Effector memory CD8-positive, alpha-beta T cell (primary cell): ENCODE results near the gene INTS1.
A peak's percentile ranks its signal among the peaks of the same experiment; 100 is the strongest.

Experiments
- ATAC-seq: fragments of 150-1000 bp; cut with Tn5 transposase; replicated peaks from 2 replicates; pipeline ENCODE4 v1.10.0; 2021; ENCODE audit warnings: mild to moderate bottlenecking, moderate library complexity
- DNase-seq, 3 experiments: peaks; one replicate each; pipeline ENCODE4 v3.0.0; 2021
- H3K27ac Mint-ChIP-seq, 2 donors: one replicate each; pipeline ENCODE4 v1.8.0; 2022; ENCODE audit warnings: mild to moderate bottlenecking in 2 of 2, mixed read lengths in 2 of 2, moderate library complexity in 2 of 2
- H3K27me3 Mint-ChIP-seq, 2 donors: one replicate each; pipeline ENCODE4 v1.8.0; 2022; ENCODE audit warnings: mixed read lengths in 2 of 2
- H3K36me3 Mint-ChIP-seq: one replicate; pipeline ENCODE4 v1.8.0; 2022; ENCODE audit warnings: mild to moderate bottlenecking, moderate library complexity, mixed read lengths; ENCODE audit not compliant: insufficient read depth
- H3K4me1 Mint-ChIP-seq, 2 donors: one replicate each; pipeline ENCODE4 v1.8.0; 2022; ENCODE audit warnings: low read depth in 2 of 2, mixed read lengths in 2 of 2
- H3K4me3 Mint-ChIP-seq, 2 donors: one replicate each; pipeline ENCODE4 v1.8.0; 2022; ENCODE audit warnings: mild to moderate bottlenecking in 2 of 2, mixed read lengths in 2 of 2, moderate library complexity in 2 of 2
- H3K9me3 Mint-ChIP-seq, 2 donors: one replicate each; pipeline ENCODE4 v1.8.0; 2022; ENCODE audit warnings: mixed read lengths in 2 of 2

INTS1 gene

DNA sequence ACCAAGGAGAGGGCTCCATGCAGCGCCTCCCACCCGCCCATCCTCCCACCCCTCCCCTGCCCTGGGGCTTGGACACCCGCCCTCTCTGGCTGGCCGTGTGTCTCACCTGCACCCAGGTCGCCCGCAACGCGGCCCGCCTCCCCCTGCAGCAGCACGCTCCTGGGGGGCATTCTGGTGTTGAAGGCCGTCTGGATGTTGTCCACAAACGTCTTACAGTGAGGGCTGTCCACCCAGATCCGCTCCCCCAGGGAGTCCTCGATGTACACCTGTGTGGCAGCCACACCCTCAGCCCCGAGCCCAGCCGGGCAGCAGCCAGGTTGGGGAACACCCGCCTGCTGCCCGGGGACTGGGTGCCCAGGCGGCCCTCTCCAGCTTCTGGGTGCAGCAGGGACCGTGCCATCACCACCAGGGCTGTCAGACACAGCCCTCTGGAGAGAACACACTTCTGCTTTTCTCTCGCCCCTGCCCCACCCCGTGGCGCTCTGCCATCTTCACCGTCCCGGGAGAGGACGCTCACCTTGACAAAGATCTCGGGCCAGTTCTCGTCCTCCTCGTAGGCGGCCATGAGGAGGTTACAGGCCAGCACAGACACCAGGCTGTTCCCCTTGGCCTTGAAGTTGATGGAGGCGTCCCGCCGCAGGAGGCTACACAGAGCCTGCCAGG, 4.7 kb downstream of the INTS1 start:
- ATAC-seq (no peak), DNase-seq (no peak)
- Mint-ChIP-seq H3K27ac (no peak overlapping the region), H3K4me3 (no peak overlapping the region), H3K27me3 (no peaks in the 10 kb centered on the region), H3K4me1 (peaks cover 26% of the 10 kb centered on the region in 2 donors), H3K9me3 (no peaks in the 10 kb centered on the region), H3K36me3 (peaks cover 38% of the 10 kb centered on the region)

DNA sequence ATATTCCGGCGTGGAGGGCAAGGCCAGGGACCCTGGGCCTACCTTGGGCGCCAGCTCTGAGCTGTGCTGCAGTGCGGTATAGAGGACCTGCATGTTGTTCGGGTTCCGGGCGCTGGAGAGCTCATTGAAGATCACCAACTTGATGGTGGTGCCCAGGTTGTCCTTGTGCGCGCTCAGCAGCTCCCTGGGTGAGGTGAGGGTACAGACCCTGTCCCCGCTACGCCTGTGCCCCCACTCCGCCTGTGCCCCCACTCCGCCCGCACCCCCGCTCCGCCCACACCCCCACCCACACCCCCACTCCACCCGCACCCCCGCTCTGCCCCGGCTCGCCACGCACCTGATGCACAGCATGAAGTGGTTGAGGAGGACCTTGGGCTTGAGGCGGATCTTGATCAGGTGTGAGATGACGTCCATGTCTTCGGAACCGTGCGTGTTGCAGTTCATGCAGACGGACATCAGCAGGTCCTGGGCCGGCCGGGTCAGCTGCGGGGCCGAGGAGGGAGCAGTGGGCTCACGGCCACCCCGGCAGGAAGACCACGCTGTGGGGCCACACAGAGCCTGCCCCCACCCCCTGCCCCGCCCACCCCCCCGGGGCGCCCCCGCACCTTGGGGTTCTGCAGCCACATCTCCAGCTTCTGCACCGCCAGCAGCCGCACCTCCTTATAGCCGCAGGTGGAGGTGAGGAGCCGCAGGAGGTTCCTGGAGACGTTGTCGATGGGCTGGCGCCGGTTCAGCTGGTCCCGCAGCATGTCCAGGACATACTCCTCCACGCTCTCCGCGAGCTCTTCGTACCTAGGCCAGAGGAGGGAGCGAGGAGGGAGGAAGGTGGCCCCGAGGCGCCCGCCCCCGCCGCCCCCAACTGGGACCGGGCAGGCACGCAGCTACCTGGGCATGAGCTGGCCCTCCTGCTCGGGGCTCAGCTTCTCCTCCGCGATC, 5.6 kb downstream of the INTS1 start:
- H3K27ac Mint-ChIP-seq, result no peak overlapping the region
- DNase-seq (no peak), ATAC-seq (no peak)
- no peaks in the 10 kb centered on the region for H3K9me3 Mint-ChIP-seq
- H3K4me1 Mint-ChIP-seq, result peaks cover 24 to 26% of the 10 kb centered on the region in 2 donors
- H3K27me3 Mint-ChIP-seq, result no peaks in the 10 kb centered on the region
- peaks cover 35% of the 10 kb centered on the region for H3K36me3 Mint-ChIP-seq
- no peak overlapping the region for H3K4me3 Mint-ChIP-seq

DNA sequence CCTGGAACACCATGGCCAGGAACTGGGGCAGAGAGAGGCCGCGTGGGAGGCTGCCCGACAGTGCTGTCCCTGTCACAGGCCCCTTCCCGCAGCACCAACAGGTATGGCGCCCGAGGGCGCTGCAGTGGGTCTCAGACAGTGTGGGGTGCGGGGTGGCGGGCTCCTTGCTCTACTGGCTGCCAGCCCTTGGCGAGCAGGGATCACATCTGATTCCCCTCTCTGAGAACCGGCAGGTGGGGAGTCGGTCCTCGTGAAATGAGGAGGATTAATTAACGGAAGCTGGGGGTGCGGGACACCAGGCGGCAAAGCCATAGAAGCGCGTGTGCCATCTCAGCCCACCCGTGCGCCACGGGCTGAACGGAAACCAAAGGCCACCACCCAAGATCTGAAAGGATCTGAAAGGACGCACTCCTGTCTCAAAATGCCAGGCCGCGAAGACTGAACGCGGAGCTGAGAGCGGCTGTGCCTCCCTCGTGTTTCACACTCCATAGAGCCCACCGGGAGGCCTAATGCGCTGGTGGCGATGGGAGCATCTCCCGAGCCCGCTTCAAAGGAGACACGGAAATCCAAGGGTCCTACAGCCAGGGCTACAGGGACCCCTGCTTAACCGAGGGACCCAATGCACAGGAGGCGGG, 6.8 kb downstream of the INTS1 start:
- DNase-seq, result no peak
- no peaks in the 10 kb centered on the region for H3K9me3 Mint-ChIP-seq
- H3K27me3 Mint-ChIP-seq, result no peaks in the 10 kb centered on the region
- no peak for ATAC-seq
- peaks cover 17 to 18% of the 10 kb centered on the region in 2 donors for H3K4me1 Mint-ChIP-seq
- peaks cover 35% of the 10 kb centered on the region for H3K36me3 Mint-ChIP-seq
- no peak overlapping the region for H3K27ac Mint-ChIP-seq
- no peak overlapping the region for H3K4me3 Mint-ChIP-seq

DNA sequence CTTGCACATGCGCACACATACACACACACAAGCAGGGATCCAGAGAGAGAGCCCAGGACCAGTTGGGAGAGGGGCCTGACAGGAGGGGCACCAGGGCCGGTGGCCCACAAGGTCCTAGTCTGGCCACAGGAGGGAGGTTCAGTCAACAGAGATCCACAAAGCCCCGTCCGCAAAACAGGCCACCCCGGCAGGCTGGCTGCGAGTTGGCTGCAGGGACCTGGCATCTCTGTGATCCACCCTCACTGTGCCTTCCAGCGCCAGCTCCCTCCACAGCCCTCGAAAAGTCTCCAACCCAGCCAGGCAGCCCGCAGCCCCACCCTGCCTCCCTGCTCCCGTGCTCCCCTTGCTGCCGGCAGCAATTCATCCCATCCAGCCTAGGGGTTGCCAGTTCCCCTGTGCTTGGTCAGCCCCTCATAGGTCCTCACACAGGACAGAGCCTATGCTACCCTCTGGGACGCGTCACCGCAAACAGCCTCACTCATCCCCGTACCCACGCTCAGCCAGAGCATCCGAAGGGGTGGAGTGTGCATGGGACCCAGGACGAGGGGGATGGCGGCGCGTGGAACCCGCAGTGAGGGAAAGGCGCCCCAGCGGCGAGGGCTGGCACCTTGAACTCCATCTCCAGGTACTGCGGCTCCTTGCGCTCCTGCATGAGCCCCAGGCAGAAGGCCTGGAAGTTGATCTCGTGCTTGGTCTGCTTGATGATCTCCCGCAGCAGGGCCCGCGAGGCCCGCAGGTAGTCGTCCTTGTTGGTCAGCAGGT, 7.5 kb downstream of the INTS1 start:
- Mint-ChIP-seq H3K4me1 (peaks cover 10 to 11% of the 10 kb centered on the region in 2 donors), H3K27ac (no peak overlapping the region), H3K9me3 (no peaks in the 10 kb centered on the region), H3K4me3 (no peak overlapping the region), H3K27me3 (no peaks in the 10 kb centered on the region), H3K36me3 (peaks cover 38% of the 10 kb centered on the region)
- ATAC-seq (no peak), DNase-seq (no peak)

DNA sequence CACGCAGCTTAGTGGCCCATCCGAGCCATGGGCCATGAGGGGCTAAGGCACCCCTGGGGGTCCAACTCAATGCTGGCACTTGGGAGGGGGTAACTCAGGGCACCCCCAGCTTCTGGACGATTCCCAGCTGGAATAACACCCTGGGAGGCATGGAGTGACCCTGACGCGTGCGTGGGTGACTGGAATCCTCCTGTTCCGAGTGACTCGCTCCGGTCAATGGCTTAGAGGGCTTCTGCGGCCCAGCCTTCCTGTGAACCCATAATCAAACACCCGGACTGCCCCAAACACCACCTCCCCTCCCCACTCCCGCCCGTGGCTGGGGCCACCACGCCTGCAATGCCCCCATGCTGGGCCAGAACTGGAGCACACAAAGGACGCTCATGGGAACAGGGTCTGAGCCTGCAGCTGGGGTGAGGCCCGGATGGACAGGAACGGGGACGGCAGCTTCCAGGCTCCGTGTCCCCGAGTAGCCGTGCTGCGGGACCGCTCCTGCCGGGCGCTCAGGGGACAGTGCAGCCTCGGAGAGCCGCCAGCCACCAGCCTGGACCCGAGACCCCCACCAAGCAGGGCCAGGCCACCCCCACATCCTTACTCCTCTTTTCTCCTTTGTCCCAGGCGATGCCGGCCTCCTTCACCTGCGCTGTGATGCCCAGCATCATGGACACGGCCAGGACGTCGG, 8.5 kb downstream of the INTS1 start:
- peaks cover 36% of the 10 kb centered on the region for H3K36me3 Mint-ChIP-seq
- no peak overlapping the region for H3K4me3 Mint-ChIP-seq
- peak overlapping the region in 1 of 2 donors; percentile 41 for H3K27ac Mint-ChIP-seq
- no peaks in the 10 kb centered on the region for H3K27me3 Mint-ChIP-seq
- DNase-seq (no peak), ATAC-seq (no peak)
- H3K9me3 Mint-ChIP-seq, result no peaks in the 10 kb centered on the region
- peaks cover 4 to 5% of the 10 kb centered on the region in 2 donors for H3K4me1 Mint-ChIP-seq

DNA sequence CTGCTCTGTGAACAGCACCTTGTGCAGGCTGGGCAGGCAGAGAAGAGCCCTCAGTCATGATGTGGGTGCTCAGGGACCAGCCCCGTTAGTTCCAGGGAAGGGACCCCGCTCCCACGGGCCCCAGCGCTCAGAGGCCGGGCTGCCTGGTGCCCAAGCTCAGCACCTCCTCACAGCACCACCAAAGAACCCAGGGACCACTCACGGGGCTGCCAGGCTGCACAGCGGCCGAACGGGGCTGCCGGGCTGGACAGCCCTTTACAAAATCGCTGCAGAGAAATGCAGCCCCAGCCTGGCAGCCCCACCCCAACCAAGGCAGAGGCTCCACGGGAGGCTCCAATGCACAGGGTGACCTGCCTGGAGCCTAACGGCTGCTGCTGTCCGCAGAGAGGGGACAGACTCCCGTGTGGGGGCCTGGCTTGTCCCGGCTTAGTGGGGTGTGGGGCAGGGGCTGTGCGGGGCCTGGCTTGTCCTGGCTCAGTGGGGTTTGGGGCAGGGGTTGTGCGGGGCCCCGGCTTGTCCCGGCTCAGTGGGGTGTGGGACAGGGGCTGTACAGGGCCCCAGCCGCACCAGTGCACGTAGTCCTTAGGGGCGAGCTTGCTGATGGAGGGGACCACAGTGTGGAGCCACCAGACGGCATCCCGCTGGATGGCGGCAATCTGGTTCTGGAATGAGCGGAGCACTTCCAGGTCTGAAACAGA, 9.2 kb downstream of the INTS1 start:
- Mint-ChIP-seq H3K4me3 (no peak overlapping the region), H3K9me3 (no peaks in the 10 kb centered on the region), H3K4me1 (no peaks in the 10 kb centered on the region), H3K27me3 (no peaks in the 10 kb centered on the region), H3K36me3 (peaks cover 30% of the 10 kb centered on the region), H3K27ac (no peak overlapping the region)
- no peak for ATAC-seq
- DNase-seq, result no peak

DNA sequence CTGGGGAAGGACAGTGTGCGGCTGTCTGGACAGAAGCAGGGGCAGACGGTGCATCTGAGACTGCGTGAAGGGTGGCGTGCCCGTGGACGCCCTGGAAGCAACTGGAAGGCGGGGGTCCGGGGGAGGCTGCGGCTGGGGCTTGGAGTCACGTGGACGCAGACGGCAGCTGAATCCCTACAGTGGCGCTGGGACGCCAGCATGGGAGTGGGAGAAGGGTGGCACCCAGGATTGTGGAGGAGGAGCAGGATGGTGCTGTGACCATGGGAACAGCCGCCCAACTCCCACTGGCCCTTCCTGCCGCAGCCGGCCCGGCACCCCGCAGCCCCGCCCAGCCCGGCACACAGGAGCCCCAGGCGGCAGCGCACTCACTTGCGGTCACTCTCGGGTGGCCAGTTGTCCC, 9.7 kb downstream of the INTS1 start:
- Mint-ChIP-seq H3K36me3 (peaks cover 35% of the 10 kb centered on the region), H3K27me3 (no peaks in the 10 kb centered on the region), H3K4me3 (no peak overlapping the region), H3K27ac (no peak overlapping the region), H3K9me3 (no peaks in the 10 kb centered on the region), H3K4me1 (no peaks in the 10 kb centered on the region)
- DNase-seq, result no peak
- no peak for ATAC-seq

DNA sequence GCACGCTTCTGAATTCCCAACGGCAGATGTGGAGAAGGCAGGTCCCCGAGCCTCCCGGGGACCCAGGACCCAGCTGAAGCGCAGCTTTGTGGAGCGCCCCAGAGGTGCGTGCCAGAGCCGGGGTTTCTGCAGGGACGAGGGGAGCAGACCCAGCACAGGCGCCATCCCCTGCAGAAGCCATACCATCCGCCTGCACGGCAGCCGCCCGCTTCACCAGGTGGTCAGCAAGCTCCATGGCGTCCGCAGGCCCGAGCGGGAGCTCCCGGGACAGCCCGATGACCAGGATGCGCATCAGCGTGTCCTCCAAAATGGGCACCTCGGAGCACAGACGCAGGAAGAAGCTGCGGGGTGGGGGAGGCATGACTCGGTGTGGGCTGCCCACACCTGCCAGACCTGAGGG, 10.6 kb downstream of the INTS1 start:
- Mint-ChIP-seq H3K27me3 (no peaks in the 10 kb centered on the region), H3K27ac (no peak overlapping the region), H3K36me3 (peaks cover 37% of the 10 kb centered on the region), H3K9me3 (no peaks in the 10 kb centered on the region), H3K4me3 (no peak overlapping the region), H3K4me1 (peaks cover 1 to 4% of the 10 kb centered on the region in 2 donors)
- ATAC-seq, result no peak
- no peak for DNase-seq

DNA sequence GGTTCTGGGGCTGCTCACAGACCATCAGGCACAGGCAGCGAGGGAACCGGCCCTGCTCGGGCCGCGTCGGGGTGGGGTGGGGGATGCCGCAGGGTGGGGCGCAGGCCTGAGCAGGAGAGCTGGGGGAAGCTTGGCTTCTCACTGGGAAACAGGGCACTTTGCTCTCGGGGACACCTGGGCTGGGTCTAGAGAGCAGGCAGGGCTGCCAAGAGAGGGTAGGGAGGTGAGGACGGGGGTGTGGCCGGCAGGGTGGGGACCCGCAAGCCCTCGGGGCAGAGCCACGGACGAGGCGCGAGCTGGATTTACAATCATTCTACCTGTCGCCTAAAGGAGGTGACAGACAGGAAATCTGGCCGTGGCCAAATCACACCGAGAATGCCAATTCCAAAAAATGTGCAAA, 11.1 kb downstream of the INTS1 start:
- ATAC-seq (no peak), DNase-seq (no peak)
- Mint-ChIP-seq H3K4me1 (peaks cover 5 to 6% of the 10 kb centered on the region in 2 donors), H3K27ac (no peak overlapping the region), H3K9me3 (no peaks in the 10 kb centered on the region), H3K4me3 (no peak overlapping the region), H3K27me3 (no peaks in the 10 kb centered on the region), H3K36me3 (peaks cover 35% of the 10 kb centered on the region)

DNA sequence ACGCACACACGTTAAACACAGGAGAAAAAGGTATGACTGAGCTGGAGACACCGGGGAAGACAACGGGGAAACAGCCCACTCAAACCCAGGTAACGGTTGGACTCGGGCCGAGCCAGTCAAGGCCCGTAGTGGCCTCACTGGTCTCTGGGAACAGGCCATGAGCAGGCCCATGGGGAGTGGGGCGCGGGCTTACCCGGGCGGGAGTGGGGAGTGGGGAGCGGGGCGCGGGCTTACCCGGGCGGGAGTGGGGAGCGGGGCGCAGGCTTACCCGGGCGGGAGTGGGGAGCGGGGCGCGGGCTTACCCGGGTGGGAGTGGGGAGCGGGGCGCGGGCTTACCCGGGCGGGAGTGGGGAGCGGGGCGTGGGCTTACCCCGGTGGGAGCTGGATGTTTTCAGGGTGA, 11.5 kb downstream of the INTS1 start:
- no peak for ATAC-seq
- H3K4me1 Mint-ChIP-seq, result peaks cover 5 to 6% of the 10 kb centered on the region in 2 donors
- H3K4me3 Mint-ChIP-seq, result no peak overlapping the region
- H3K27me3 Mint-ChIP-seq, result no peaks in the 10 kb centered on the region
- no peak overlapping the region for H3K27ac Mint-ChIP-seq
- H3K36me3 Mint-ChIP-seq, result peaks cover 32% of the 10 kb centered on the region
- H3K9me3 Mint-ChIP-seq, result no peaks in the 10 kb centered on the region
- DNase-seq, result no peak

DNA sequence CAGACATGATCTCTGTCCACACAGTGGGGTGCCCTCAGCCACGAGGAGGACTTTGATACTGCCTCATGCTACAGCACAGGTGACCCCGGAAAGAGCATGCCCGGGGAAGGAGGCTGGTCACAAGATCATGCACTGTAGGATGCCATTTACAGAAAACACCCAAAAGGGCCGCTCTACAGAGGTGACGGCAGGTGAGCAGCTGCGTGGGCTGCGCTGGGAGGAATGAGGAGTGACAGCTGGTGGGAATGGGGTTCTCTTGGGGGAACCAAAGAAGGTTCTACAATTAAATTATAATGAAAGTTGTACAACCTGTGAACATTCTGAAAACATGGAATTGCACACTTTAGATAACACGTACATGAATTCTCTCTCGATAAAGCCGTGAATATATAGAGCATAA, 12.0 kb downstream of the INTS1 start:
- Mint-ChIP-seq H3K36me3 (peaks cover 32% of the 10 kb centered on the region), H3K27ac (no peak overlapping the region)

DNA sequence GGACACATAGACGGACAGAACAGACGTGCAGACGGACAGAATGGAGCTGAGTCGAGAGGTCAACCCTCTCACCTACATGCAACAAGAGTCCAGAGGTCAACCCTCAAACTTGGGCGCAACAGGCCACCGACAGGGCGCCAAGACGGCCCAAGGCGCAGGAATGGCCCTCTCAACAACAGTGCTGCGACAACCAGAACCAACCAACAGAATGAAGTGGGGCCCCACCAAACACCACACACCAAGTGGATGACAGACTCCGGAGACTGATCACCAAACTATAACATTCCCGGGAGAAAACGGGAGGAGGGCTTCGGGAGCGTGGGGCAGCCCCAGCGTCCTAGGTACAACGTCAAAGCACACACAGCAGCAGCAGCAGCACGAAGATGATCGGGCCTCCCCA, 13.4 kb downstream of the INTS1 start:
- Mint-ChIP-seq H3K27ac (peak overlapping the region in 1 of 2 donors; percentile 41), H3K4me3 (no peak overlapping the region), H3K36me3 (peaks cover 29% of the 10 kb centered on the region), H3K27me3 (no peaks in the 10 kb centered on the region), H3K9me3 (no peaks in the 10 kb centered on the region), H3K4me1 (peaks cover 5 to 6% of the 10 kb centered on the region in 2 donors)
- ATAC-seq (no peak), DNase-seq (no peak)

More for the DNA sequence above, 12.0 kb downstream of the INTS1 start:
- no peak for ATAC-seq
- Mint-ChIP-seq H3K4me1 (peaks cover 5 to 6% of the 10 kb centered on the region in 2 donors), H3K27me3 (no peaks in the 10 kb centered on the region), H3K4me3 (no peak overlapping the region), H3K9me3 (no peaks in the 10 kb centered on the region)
- no peak for DNase-seq
